Fibroblast of lung (primary cell): ENCODE data around the gene PPP3R1.

Experiments
- CTCF ChIP-seq, 2 donors: IDR thresholded peaks in 1 of 2; conservative IDR thresholded peaks in 1 of 2; 1 replicate in 1 of 2; 2 replicates in 1 of 2; pipeline ENCODE4 v1.5.1; 2011 to 2012; ENCODE audit warnings: low read length in 2 of 2, control low read depth in 1 of 2, inconsistent platforms in 1 of 2, low read depth in 1 of 2, mild to moderate bottlenecking in 1 of 2
- EZH2 ChIP-seq: IDR thresholded peaks from 2 replicates; pipeline ENCODE4 v1.5.1; 2012; ENCODE audit warnings: low read length, control low read depth, mild to moderate bottlenecking; ENCODE audit errors: missing control alignments

GRCh38 chr2:68157402-68158133 is 94.8 kb downstream of the PPP3R1 start, which contains the start of gene PNO1:
- TF ChIP-seq CTCF (conservative IDR thresholded peaks at IDR 0.05 in 1 of 2, IDR thresholded peaks at IDR 0.05 in 1 of 2; ENCODE audit: low read depth in 1 of 2, low read length in 2 of 2) (no peak), EZH2 (no peak)
